ENCODE data around the gene SOWAHD. TPM values are rescaled to one million over a fixed set of nuclear protein-coding genes. Genes with fewer than 3 reads are reported as not detected.
A peak's percentile ranks its signal among the peaks of the same experiment; 100 is the strongest.
"Not testable (repeated sequence)": the region's sequence is repeated elsewhere in the genome, so short reads cannot be mapped to it uniquely, and the experiment has no call there.

SOWAHD gene
- total RNA-seq, 1 donor from 2014 or later = 0.54 TPM

GRCh38 chrX:119802546-119802945, 44.2 kb downstream of the SOWAHD start:
- DNase-seq (ENCODE audit: low read depth) (no peak), FAIRE-seq (no peak)
- no peak overlapping the region for H3K27ac ChIP-seq (ENCODE audit: low read depth, low read length)
- Mint-ChIP-seq H3K4me3 (ENCODE audit: unreplicated experiment) (no peak overlapping the region), H3K36me3 (ENCODE audit: low read depth, unreplicated experiment) (no peaks in the 10 kb centered on the region), H3K4me1 (ENCODE audit: low read depth, unreplicated experiment) (no peaks in the 10 kb centered on the region), H3K27ac (ENCODE audit: unreplicated experiment) (no peak overlapping the region), H3K27me3 (ENCODE audit: low read depth, unreplicated experiment) (no peaks in the 10 kb centered on the region), H3K9me3 (ENCODE audit: unreplicated experiment) (peaks cover 3% of the 10 kb centered on the region)
- H3K9ac ChIP-seq (ENCODE audit: low read length) = no peak overlapping the region
- H3K36me3 ChIP-seq (ENCODE audit: insufficient read depth, low read length) = no peaks in the 10 kb centered on the region
- H3K79me2 ChIP-seq (ENCODE audit: insufficient read depth, low read length) = no peaks in the 10 kb centered on the region
- H3K9me3 ChIP-seq (ENCODE audit: insufficient read depth, low read depth, low read length) = no peaks in the 10 kb centered on the region
- no peak for TF ChIP-seq EZH2 (IDR thresholded peaks at IDR 0.05; ENCODE audit: insufficient read depth, low read length)
- TF ChIP-seq CTCF (IDR thresholded peaks at IDR 0.05; ENCODE audit: insufficient read depth, low read depth, low read length) = no peak
- H2AFZ ChIP-seq (ENCODE audit: low read depth, low read length) = no peak overlapping the region
- no peaks in the 10 kb centered on the region for H4K20me1 ChIP-seq (ENCODE audit: insufficient read depth, low read length)
- H3K4me1 ChIP-seq (ENCODE audit: insufficient read depth, low read length) = no peaks in the 10 kb centered on the region
- H3K27me3 ChIP-seq (ENCODE audit: insufficient read depth, low read length) = no peaks in the 10 kb centered on the region
- no peak overlapping the region for H3K4me3 ChIP-seq (ENCODE audit: insufficient read depth, low read depth, low read length)
- H3K4me2 ChIP-seq (ENCODE audit: low read length) = no peak overlapping the region

- not testable (repeated sequence) for H3K4me2 ChIP-seq (ENCODE audit: low read length); H3K9me3 ChIP-seq (ENCODE audit: insufficient read depth, low read depth, low read length); H3K4me1 ChIP-seq (ENCODE audit: insufficient read depth, low read length); H3K4me3 Mint-ChIP-seq (ENCODE audit: unreplicated experiment); H2AFZ ChIP-seq (ENCODE audit: low read depth, low read length); H3K36me3 Mint-ChIP-seq (ENCODE audit: low read depth, unreplicated experiment); H3K27ac ChIP-seq (ENCODE audit: low read depth, low read length); H3K36me3 ChIP-seq (ENCODE audit: insufficient read depth, low read length); H3K4me1 Mint-ChIP-seq (ENCODE audit: low read depth, unreplicated experiment); H3K4me3 ChIP-seq (ENCODE audit: insufficient read depth, low read depth, low read length); H3K27me3 ChIP-seq (ENCODE audit: insufficient read depth, low read length); FAIRE-seq; H3K27ac Mint-ChIP-seq (ENCODE audit: unreplicated experiment); H4K20me1 ChIP-seq (ENCODE audit: insufficient read depth, low read length); H3K9ac ChIP-seq (ENCODE audit: low read length); H3K9me3 Mint-ChIP-seq (ENCODE audit: unreplicated experiment); DNase-seq (ENCODE audit: low read depth); H3K79me2 ChIP-seq (ENCODE audit: insufficient read depth, low read length); H3K27me3 Mint-ChIP-seq (ENCODE audit: low read depth, unreplicated experiment)
These were observed 50.1 kb downstream of the SOWAHD start for GRCh38 chrX:119808461-119808860.

- Histone ChIP-seq H3K9me3 (ENCODE audit: insufficient read depth, low read depth, low read length) (no peaks in the 10 kb centered on the region), H3K4me3 (ENCODE audit: insufficient read depth, low read depth, low read length) (no peak overlapping the region), H3K4me1 (ENCODE audit: insufficient read depth, low read length) (no peaks in the 10 kb centered on the region), H3K9ac (ENCODE audit: low read length) (no peak overlapping the region), H3K79me2 (ENCODE audit: insufficient read depth, low read length) (no peaks in the 10 kb centered on the region), H2AFZ (ENCODE audit: low read depth, low read length) (no peak overlapping the region), H3K27me3 (ENCODE audit: insufficient read depth, low read length) (no peaks in the 10 kb centered on the region), H3K4me2 (ENCODE audit: low read length) (no peak overlapping the region), H4K20me1 (ENCODE audit: insufficient read depth, low read length) (no peaks in the 10 kb centered on the region), H3K27ac (ENCODE audit: low read depth, low read length) (no peak overlapping the region), H3K36me3 (ENCODE audit: insufficient read depth, low read length) (no peaks in the 10 kb centered on the region)
- FAIRE-seq (peak; percentile 5), DNase-seq (ENCODE audit: low read depth) (peak; percentile 32)
- no peak overlapping the region for H3K27ac Mint-ChIP-seq (ENCODE audit: unreplicated experiment)
- no peak overlapping the region for H3K4me3 Mint-ChIP-seq (ENCODE audit: unreplicated experiment)
- H3K4me1 Mint-ChIP-seq (ENCODE audit: low read depth, unreplicated experiment) = no peaks in the 10 kb centered on the region
- TF ChIP-seq CTCF (IDR thresholded peaks at IDR 0.05; ENCODE audit: insufficient read depth, low read depth, low read length) = no peak
- TF ChIP-seq EZH2 (IDR thresholded peaks at IDR 0.05; ENCODE audit: insufficient read depth, low read length) = no peak
- peaks cover 3% of the 10 kb centered on the region for H3K9me3 Mint-ChIP-seq (ENCODE audit: unreplicated experiment)
- H3K36me3 Mint-ChIP-seq (ENCODE audit: low read depth, unreplicated experiment) = no peaks in the 10 kb centered on the region
- no peaks in the 10 kb centered on the region for H3K27me3 Mint-ChIP-seq (ENCODE audit: low read depth, unreplicated experiment)
These were observed 50.8 kb downstream of the SOWAHD start for GRCh38 chrX:119809185-119809666.

Other genes starting within 250 kb of the SOWAHD start
- 19.2 and 22.1 TPM in 2 replicates for gene STEEP1, start 193.2 kb upstream of the SOWAHD start, total RNA-seq
- gene UBE2A, start 184.0 kb upstream of the SOWAHD start, total RNA-seq = 75.9 and 78.9 TPM in 2 replicates
- 10.8 and 11.6 TPM in 2 replicates for gene NKRF, start 152.2 kb upstream of the SOWAHD start, total RNA-seq
- 24.7 and 25.3 TPM in 2 replicates for gene SEPTIN6, start 65.4 kb upstream of the SOWAHD start, total RNA-seq
- gene RPL39, start 33.0 kb downstream of the SOWAHD start, total RNA-seq = 1,404 and 1,492 TPM in 2 replicates
- 7.0 and 8.8 TPM in 2 replicates for gene UPF3B, start 94.4 kb downstream of the SOWAHD start, total RNA-seq
- 16.3 and 17.8 TPM in 2 replicates for gene RNF113A, start 113.1 kb downstream of the SOWAHD start, total RNA-seq
- 105 and 109 TPM in 2 replicates for gene NDUFA1, start 113.2 kb downstream of the SOWAHD start, total RNA-seq
- not detected in 2 replicates for gene AKAP14, start 137.3 kb downstream of the SOWAHD start, total RNA-seq
- gene NKAP, start 185.2 kb downstream of the SOWAHD start, total RNA-seq = 6.5 and 7.1 TPM in 2 replicates

Measured in astrocyte (in vitro differentiated cells and primary cell).